Testis (tissue), 2 donors: ENCODE data around the gene RGS7.

Source experiments
- POLR2A ChIP-seq: fragments of 450-650 bp; IDR thresholded peaks from one replicate; pipeline ENCODE4 v1.6.1; 2017; ENCODE audit warnings: antibody characterized with exemption, mild to moderate bottlenecking, moderate library complexity
- TF ChIP-seq, protein P1 (sequence below), 3 experiments: fragments of 450-650 bp in 2 of 3; fragments of 200-600 bp in 1 of 3; sonication (generic) in 1 of 3; IDR thresholded peaks; one replicate each; pipeline ENCODE4 v1.5.1; 2016 to 2019; ENCODE audit warnings: antibody characterized with exemption in 3 of 3, mild to moderate bottlenecking in 2 of 3, moderate library complexity in 1 of 3

GRCh38 chr1:240993004-240993403 lies 364.0 kb downstream of the RGS7 start:
- TF ChIP-seq, protein P1, sequence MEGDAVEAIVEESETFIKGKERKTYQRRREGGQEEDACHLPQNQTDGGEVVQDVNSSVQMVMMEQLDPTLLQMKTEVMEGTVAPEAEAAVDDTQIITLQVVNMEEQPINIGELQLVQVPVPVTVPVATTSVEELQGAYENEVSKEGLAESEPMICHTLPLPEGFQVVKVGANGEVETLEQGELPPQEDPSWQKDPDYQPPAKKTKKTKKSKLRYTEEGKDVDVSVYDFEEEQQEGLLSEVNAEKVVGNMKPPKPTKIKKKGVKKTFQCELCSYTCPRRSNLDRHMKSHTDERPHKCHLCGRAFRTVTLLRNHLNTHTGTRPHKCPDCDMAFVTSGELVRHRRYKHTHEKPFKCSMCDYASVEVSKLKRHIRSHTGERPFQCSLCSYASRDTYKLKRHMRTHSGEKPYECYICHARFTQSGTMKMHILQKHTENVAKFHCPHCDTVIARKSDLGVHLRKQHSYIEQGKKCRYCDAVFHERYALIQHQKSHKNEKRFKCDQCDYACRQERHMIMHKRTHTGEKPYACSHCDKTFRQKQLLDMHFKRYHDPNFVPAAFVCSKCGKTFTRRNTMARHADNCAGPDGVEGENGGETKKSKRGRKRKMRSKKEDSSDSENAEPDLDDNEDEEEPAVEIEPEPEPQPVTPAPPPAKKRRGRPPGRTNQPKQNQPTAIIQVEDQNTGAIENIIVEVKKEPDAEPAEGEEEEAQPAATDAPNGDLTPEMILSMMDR (IDR thresholded peaks at IDR 0.05) = no peak
- TF ChIP-seq POLR2A = no peak
